DND-41 (cell line): Measurements from ENCODE around the gene DNAH8.

ENCODE experiments used
- EZH2 ChIP-seq: IDR thresholded peaks from 3 replicates; pipeline ENCODE4 v1.6.1; 2012; ENCODE audit warnings: borderline replicate concordance, low read depth, mild to moderate bottlenecking, moderate library complexity, low read length, inconsistent platforms; ENCODE audit not compliant: severe bottlenecking
- TF ChIP-seq, protein P1 (sequence below): IDR thresholded peaks from 2 replicates; pipeline ENCODE4 v1.5.1; 2012; ENCODE audit warnings: borderline replicate concordance, low read length, moderate library complexity, mild to moderate bottlenecking; ENCODE audit not compliant: poor library complexity, severe bottlenecking; ENCODE audit errors: extremely low read depth

DNA sequence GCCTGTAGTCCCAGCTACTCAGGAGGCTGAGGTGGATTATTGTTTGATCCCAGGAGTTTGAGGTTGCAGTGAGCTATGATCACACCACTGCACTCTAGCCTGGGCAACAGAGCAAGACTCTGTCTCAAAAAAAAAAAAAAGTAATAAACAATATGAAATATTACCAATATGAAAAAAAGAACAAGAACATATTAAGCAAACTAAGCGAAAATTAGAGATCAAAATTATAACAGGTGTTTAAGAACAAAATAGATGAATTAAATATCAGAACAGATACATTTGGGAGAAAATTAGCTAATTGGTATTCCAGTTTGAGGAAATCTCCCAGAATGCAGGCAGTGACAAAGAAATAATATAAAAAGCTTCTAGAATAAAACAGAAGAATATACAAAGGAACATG lies 35.4 kb upstream of the DNAH8 start:
- TF ChIP-seq, protein P1, sequence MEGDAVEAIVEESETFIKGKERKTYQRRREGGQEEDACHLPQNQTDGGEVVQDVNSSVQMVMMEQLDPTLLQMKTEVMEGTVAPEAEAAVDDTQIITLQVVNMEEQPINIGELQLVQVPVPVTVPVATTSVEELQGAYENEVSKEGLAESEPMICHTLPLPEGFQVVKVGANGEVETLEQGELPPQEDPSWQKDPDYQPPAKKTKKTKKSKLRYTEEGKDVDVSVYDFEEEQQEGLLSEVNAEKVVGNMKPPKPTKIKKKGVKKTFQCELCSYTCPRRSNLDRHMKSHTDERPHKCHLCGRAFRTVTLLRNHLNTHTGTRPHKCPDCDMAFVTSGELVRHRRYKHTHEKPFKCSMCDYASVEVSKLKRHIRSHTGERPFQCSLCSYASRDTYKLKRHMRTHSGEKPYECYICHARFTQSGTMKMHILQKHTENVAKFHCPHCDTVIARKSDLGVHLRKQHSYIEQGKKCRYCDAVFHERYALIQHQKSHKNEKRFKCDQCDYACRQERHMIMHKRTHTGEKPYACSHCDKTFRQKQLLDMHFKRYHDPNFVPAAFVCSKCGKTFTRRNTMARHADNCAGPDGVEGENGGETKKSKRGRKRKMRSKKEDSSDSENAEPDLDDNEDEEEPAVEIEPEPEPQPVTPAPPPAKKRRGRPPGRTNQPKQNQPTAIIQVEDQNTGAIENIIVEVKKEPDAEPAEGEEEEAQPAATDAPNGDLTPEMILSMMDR = no peak
- TF ChIP-seq EZH2 = no peak
